Measurements from ENCODE around the gene AGK.

DNA sequence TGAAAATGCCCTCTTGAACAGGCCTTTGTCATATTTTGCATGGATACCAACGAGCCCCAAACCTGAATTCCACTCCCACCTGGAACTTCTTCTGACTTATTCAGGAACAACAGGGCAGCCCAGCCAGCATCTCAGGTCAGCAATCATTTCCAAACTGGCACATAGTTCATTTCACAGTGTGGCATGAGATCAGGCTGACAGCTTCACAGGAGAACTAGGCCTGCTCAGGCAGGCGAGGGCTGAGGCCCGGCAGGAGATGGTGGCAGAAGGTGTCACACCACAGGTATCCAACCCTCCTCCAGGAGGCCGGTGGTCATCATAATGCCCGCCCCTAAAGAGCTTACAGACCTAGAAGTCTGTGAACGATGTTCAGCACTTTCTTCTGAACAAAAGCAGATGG is 108.3 kb downstream of the AGK start:
- TF ChIP-seq CTCF (optimal IDR thresholded peaks at IDR 0.05 in 1 of 3, IDR thresholded peaks at IDR 0.05 in 1 of 3, conservative IDR thresholded peaks at IDR 0.05 in 1 of 3; ENCODE audit: extremely low read depth in 1 of 3, insufficient read depth in 2 of 3, low read length in 3 of 3) (no peak), EZH2 (IDR thresholded peaks at IDR 0.05; ENCODE audit: low read length) (no peak)

Measured in keratinocyte (primary cell).